Common myeloid progenitor, CD34-positive (primary cell): ENCODE measurements around the gene MYRIP.
A peak's percentile ranks its signal among the peaks of the same experiment; 100 is the strongest.

Experiments
- CTCF ChIA-PET: fragments of 350-600 bp; sonication (Branson Sonifier 250); formaldehyde crosslinking; loops from one replicate; lab custom pipeline; 2021; ENCODE audit warnings: antibody characterized with exemption; lab: Charles Lee
- POLR2A ChIA-PET: fragments of 350-600 bp; sonication (Branson Sonifier 250); formaldehyde crosslinking; loops from one replicate; lab custom pipeline; 2021; ENCODE audit warnings: antibody characterized with exemption; lab: Charles Lee
- DNase-seq, 3 donors: peaks; one replicate each; pipeline versions ENCODE4 v3.0.0 to v3.0.0-alpha.2; 2013
- H3K27ac ChIP-seq, 2 experiments: 1 replicate in 1 of 2; 2 replicates in 1 of 2; pipeline ENCODE4 v1.7.0; 2013; ENCODE audit warnings: inconsistent platforms in 2 of 2, low read length in 2 of 2, mild to moderate bottlenecking in 2 of 2, low read depth in 1 of 2, moderate library complexity in 1 of 2; ENCODE audit not compliant: severe bottlenecking in 2 of 2, insufficient read depth in 1 of 2, poor library complexity in 1 of 2
- H3K27me3 ChIP-seq, 5 experiments: replicated peaks in 2 of 5; 1 replicate in 3 of 5; 2 replicates in 2 of 5; pipeline versions ENCODE4 v1.6.1 to v1.7.0; 2013; ENCODE audit warnings: low read length in 4 of 5, mild to moderate bottlenecking in 2 of 5, moderate library complexity in 2 of 5, inconsistent platforms in 1 of 5; ENCODE audit not compliant: insufficient read depth in 5 of 5, control insufficient read depth in 4 of 5
- H3K36me3 ChIP-seq, 4 experiments: 1 replicate in 2 of 4; 2 replicates in 2 of 4; pipeline versions ENCODE4 v1.6.1 to v1.7.0; 2013; ENCODE audit warnings: low read length in 3 of 4, control low read depth in 1 of 4, mild to moderate bottlenecking in 1 of 4; ENCODE audit not compliant: control insufficient read depth in 4 of 4, insufficient read depth in 4 of 4
- H3K4me1 ChIP-seq, 4 experiments: 1 replicate in 3 of 4; 2 replicates in 1 of 4; pipeline versions ENCODE4 v1.6.1 to v1.7.1; 2013; ENCODE audit warnings: low read length in 3 of 4, mild to moderate bottlenecking in 3 of 4, control low read depth in 1 of 4, inconsistent platforms in 1 of 4, moderate library complexity in 1 of 4; ENCODE audit not compliant: control insufficient read depth in 4 of 4, insufficient read depth in 4 of 4; ENCODE audit errors: control extremely low read depth in 1 of 4
- H3K4me3 ChIP-seq, 7 experiments: 1 replicate in 4 of 7; 2 replicates in 3 of 7; pipeline versions ENCODE4 v1.5.1 to v1.7.0; 2013; ENCODE audit warnings: mild to moderate bottlenecking in 7 of 7, low read length in 6 of 7, moderate library complexity in 6 of 7, inconsistent platforms in 2 of 7, low read depth in 2 of 7, control low read depth in 1 of 7; ENCODE audit not compliant: insufficient read depth in 4 of 7, control insufficient read depth in 1 of 7; ENCODE audit errors: extremely low read depth in 1 of 7
- H3K9me3 ChIP-seq, 5 experiments: 1 replicate in 4 of 5; 2 replicates in 1 of 5; pipeline versions ENCODE4 v1.6.1 to v1.7.1; 2013; ENCODE audit warnings: low read length in 4 of 5, mild to moderate bottlenecking in 2 of 5, inconsistent platforms in 1 of 5, low read depth in 1 of 5, moderate library complexity in 1 of 5; ENCODE audit not compliant: control insufficient read depth in 4 of 5, insufficient read depth in 2 of 5; ENCODE audit errors: control extremely low read depth in 1 of 5
- WGBS: methylation state at CpG from one replicate; pipeline ENCODE4 v1.1.5; 2013; ENCODE audit not compliant: insufficient coverage; 5-methylcytosine and 5-hydroxymethylcytosine counted together

The MYRIP gene

GRCh38 chr3:39910826-39911464, 101.5 kb downstream of the MYRIP start:
- no peaks in the 10 kb centered on the region for H3K27me3 ChIP-seq
- H3K4me3 ChIP-seq = no peak overlapping the region
- no peak for DNase-seq
- ChIA-PET POLR2A (no interaction called here), CTCF (interaction anchor here (1.4 kb wide), 1 partner anchor 8 kb away, joined by 3 read pairs; no protein-coding TSS in a partner anchor)
- 67% methylated on average over 1 of the region's 3 CpGs for WGBS
- H3K27ac ChIP-seq = no peak overlapping the region
- H3K9me3 ChIP-seq = no peaks in the 10 kb centered on the region
- no peaks in the 10 kb centered on the region for H3K36me3 ChIP-seq
- H3K4me1 ChIP-seq = peaks cover 0 to 4% (median 0%) of the 10 kb centered on the region in 4 experiments

GRCh38 chr3:39911465-39912309, 102.3 kb downstream of the MYRIP start:
- H3K27ac ChIP-seq = no peak overlapping the region
- H3K27me3 ChIP-seq = no peaks in the 10 kb centered on the region
- ChIA-PET POLR2A (no interaction called here), CTCF (interaction anchor here (1.4 kb wide), 1 partner anchor 9 kb away, joined by 3 read pairs; no protein-coding TSS in a partner anchor)
- H3K36me3 ChIP-seq = no peaks in the 10 kb centered on the region
- no peak overlapping the region for H3K4me3 ChIP-seq
- H3K4me1 ChIP-seq = peaks cover 0 to 4% (median 0%) of the 10 kb centered on the region in 4 experiments
- no peak for DNase-seq
- H3K9me3 ChIP-seq = no peaks in the 10 kb centered on the region
- WGBS = 93% methylated on average over 2 of the region's 3 CpGs

- WGBS = 93% methylated on average over 2 of the region's 2 CpGs
- no peak overlapping the region for H3K27ac ChIP-seq
- ChIA-PET POLR2A (no interaction called here), CTCF (no interaction called here)
- H3K4me1 ChIP-seq = no peaks in the 10 kb centered on the region
- DNase-seq = no peak
- no peaks in the 10 kb centered on the region for H3K36me3 ChIP-seq
- H3K9me3 ChIP-seq = no peaks in the 10 kb centered on the region
- no peaks in the 10 kb centered on the region for H3K27me3 ChIP-seq
- no peak overlapping the region for H3K4me3 ChIP-seq
Measured at GRCh38 chr3:39915027-39915426, 105.6 kb downstream of the MYRIP start.

- ChIA-PET POLR2A (no interaction called here), CTCF (no interaction called here)
- no peaks in the 10 kb centered on the region for H3K4me1 ChIP-seq
- peak in 1 of 3 donors; percentile 3 for DNase-seq
- H3K9me3 ChIP-seq = no peaks in the 10 kb centered on the region
- no peak overlapping the region for H3K4me3 ChIP-seq
- H3K27me3 ChIP-seq = no peaks in the 10 kb centered on the region
- no peaks in the 10 kb centered on the region for H3K36me3 ChIP-seq
- 100% methylated on average over 1 of the region's 1 CpG for WGBS
- no peak overlapping the region for H3K27ac ChIP-seq
Measured at GRCh38 chr3:39917065-39917773, 107.8 kb downstream of the MYRIP start.

- no peaks in the 10 kb centered on the region for H3K27me3 ChIP-seq
- no peak for DNase-seq
- no peaks in the 10 kb centered on the region for H3K4me1 ChIP-seq
- ChIA-PET POLR2A (interaction anchor here (0.7 kb wide), 1 partner anchor 759 kb away, joined by 5 read pairs; no protein-coding TSS in a partner anchor), CTCF (no interaction called here)
- H3K27ac ChIP-seq = no peak overlapping the region
- WGBS = no CpG with 5 or more reads among the region's 2 CpGs
- no peaks in the 10 kb centered on the region for H3K9me3 ChIP-seq
- H3K36me3 ChIP-seq = no peaks in the 10 kb centered on the region
- no peak overlapping the region for H3K4me3 ChIP-seq
Measured at GRCh38 chr3:39919281-39919680, 109.9 kb downstream of the MYRIP start.

GRCh38 chr3:39920271-39920670, 110.9 kb downstream of the MYRIP start:
- no CpG with 5 or more reads among the region's 1 CpG for WGBS
- H3K36me3 ChIP-seq = no peaks in the 10 kb centered on the region
- H3K4me1 ChIP-seq = no peaks in the 10 kb centered on the region
- no peak for DNase-seq
- H3K9me3 ChIP-seq = peaks cover 0 to 1% (median 0%) of the 10 kb centered on the region in 5 experiments
- H3K4me3 ChIP-seq = no peak overlapping the region
- POLR2A ChIA-PET = interaction anchor here (0.7 kb wide), 1 partner anchor 760 kb away, joined by 5 read pairs; no protein-coding TSS in a partner anchor
- CTCF ChIA-PET = no interaction called here
- no peaks in the 10 kb centered on the region for H3K27me3 ChIP-seq
- no peak overlapping the region for H3K27ac ChIP-seq
